HG02642 (cell line): ENCODE data around the gene ANO9.

Experiments used
- ATAC-seq: cut with Tn5 transposase; IDR thresholded peaks from one replicate; pipeline ENCODE4 v1.9.1; 2021; ENCODE audit warnings: mild to moderate bottlenecking; ENCODE audit not compliant: unreplicated experiment, poor library complexity

ANO9 gene

DNA sequence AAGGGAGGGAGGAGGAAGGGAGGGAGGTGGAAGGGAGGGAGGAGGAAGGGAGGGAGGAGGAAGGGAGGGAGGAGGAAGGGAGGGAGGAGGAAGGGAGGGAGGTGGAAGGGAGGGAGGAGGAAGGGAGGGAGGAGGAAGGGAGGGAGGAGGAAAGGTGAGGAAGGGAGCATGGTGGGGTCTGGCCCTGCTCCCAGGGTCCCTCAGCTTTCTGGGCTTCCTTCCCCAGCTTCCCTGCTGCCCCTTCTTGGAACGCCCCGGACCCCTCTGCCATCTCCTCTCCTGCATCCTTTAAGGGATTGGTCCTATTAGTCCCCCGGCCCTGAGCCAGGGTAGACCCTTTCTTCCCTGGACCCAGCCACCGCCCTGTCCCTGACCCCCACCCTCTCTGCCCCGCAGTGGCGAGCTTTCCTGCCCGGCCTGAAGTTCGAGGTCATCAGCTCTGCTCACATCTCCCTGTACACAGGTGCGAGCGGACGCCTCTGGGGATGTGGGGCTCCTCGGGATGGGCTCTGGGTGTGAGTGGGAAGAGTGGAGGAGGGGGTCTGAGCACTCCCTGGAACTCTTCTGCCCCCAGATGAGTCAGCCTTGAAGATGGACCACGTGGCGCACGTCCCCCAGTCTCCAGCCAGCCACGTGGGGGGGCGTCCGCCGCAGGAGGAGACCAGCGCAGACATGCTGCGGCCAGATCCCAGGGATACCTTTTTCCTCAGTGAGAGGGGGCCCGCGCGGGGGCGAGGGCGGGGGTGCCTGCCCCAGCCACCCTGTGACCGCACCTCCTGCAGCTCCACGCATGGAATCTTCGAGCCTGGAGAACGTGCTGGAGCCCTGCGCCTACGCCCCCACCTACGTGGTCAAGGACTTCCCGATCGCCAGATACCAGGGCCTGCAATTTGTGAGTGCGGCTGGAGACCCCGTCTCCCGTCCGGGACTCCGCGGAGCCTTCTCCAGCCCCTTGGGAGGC lies 66.5 kb downstream of the ANO9 start:
- no peak for ATAC-seq

DNA sequence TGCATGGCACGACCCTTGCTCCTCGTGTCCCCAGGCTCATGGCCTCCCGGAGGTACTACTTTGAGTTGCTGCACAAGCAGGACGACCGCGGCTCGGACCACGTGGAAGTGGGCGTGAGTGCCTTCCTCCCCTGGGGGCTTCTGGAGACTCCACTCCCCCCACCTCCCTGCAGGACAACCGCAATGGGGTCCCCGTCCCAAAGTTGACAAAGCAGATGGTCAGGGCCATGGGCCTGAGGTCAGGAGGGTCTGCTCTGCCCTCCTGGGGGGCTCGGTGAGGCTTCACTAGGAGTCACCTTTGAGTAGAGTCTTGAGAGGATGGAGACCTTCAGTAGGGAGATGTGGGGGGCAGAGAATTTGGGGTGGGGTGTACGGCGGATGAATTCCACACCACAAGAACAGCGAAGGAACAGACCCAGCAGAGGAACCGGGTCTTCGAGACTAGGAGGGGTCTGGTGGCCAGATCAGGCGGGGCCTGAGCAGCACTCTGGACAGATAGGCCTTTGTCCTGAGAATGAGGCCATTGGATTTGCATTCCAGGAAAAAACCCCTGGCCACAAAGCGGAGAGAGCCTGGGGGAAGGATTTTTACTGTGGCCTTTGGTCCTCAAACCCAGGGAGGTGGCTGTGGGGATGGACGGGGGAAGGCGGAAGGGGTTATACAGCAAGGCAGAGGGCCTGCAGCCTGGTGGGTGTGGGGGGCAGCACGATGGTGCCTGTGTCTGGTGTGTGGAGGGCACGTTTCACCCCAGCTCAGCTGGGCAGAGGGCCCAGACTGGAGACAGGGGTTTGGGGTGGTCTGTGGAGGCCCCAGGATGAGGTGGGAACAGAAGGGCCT lies 67.9 kb downstream of the ANO9 start:
- no peak for ATAC-seq

DNA sequence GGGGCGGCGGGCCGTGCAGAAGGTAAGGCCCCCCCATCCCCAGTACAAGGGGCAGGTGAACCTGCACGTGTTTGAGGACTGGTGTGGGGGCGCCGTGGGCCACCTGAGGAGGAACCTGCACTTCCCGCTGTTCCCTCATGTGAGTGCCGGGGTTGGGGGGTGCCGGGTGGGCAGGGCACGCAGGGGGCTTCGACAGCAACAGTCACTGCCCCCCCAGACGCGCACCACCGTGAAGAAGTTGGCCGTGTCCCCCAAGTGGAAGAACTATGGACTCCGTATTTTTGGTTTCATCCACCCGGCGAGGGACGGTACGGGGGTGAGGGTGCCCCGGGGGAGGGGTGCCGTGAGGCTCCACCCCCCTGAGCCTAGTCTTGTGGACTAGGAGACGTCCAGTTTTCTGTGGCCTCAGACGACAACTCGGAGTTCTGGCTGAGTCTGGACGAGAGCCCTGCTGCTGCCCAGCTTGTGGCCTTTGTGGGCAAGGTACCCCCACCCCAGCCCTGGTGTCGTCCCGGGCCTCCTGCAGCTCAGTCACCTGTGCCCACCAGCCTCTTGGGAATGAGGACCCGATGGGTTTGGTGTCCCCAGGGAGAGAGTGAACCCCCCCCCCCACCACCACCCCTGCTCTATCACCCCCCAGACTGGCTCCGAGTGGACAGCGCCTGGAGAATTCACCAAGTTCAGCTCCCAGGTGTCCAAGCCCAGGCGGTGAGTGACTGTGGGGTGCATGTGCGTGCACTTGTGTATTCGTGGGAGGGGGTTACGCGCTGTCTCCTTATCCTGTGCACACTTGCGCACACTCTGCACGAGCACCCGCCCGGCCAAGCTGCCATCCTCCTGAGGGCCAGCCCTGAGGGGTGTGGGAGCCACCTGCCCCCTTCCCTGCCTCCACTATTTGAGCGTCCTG lies 68.7 kb downstream of the ANO9 start:
- no peak for ATAC-seq

DNA sequence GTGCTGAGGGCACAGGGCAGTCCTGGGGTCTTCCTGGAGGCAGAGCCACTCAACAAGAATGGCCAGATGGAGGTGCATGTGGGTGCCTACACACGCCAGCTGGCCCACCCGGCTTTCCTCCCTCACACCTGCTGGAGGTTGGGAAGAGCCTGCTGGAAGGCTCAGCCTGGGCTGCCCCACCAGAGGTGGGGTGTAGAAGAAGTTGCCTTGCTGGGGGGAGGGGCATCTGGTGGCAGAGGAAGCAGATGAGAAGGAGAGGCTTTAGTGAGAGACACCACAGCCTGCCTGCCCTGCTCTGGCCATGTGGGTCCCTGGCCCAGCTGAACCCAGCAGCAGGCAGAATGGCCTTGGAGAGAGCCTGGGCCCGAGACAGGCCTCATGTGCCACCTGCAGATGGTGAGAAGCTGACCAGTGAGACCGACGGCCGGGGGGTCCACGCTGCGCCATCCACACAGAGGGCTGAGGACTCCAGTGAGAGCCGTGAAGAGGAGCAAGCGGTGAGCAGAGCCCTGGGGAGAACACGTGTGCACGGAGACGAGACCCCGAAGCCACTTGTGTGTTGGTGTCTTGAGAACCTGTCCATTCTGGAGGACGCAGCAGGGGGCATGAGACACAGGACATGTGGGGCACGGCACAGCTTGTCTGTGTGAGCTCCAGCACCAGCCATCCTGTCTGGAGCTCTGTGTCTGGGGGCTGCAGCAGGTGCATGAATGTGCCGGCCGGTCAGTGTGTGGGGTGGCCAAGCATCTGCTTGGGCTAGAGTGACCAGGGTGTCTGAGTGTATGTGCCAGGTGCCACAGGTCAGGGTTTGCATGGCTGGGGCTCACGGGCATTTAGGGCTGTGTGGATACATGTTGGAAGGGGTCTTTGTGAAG lies 69.9 kb downstream of the ANO9 start:
- ATAC-seq: no peak

DNA sequence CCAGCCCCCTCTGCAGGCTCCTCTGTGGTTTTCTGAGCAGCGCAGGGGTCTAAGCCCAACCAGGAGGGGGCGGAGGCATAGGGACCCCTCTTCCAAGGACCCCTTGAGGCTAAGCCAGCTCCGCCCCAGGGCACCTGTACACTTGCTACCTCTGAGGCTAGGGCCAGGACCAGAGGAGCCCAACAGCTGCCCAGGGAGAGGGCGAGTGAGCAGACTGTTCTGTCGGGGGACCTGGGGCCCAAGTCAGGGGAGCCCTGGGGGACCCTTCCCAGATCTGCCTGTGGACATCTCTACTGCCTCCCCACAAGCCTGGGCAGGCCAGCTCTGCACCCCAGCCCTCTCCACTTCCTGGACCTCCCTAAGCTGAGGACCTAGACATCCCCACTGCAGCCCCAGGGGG lies 70.8 kb downstream of the ANO9 start:
- ATAC-seq: no peak

DNA sequence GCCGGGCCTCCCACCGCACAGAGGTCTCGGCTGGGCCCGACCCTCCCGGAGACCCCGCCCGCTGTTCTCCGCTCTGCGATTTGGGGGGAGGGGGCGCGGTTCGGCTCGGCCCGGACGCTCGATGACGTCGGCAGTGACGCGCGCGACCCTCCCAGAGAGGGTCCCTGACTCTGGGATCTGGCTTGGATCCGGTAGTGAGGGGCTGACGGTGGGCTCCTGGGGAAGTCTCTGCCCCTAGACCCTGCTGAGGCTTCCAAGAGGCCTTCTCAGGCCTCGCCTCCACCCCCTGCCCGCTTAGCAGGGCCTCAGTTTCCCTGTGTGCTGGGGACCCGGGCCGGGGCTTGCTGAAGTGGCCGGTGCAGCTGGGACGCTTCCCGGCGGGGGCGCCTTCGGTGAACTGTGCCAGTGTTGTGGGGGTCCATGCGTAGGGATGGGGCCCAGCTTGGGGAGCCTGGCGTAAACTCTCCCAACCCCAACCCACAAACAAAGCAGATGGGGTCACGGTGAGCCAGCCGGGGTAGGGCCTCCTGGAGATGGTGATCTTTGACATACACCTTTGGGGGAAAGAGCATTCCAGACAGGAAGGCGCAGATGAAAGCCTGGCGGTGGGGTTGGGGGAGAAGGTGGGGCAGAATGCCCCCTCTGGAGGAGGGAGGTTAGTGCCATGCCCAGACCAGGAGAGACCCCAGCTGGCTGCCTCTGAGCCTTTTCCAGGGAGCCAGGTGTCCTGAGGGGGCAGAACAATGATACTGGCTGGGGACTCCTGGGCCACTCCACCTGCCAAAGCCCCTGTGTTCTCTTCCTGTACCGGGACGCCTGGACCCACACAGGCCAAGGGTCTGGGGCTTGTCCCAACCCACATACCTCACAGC lies 71.5 kb downstream of the ANO9 start:
- ATAC-seq: no peak

GRCh38 chr11:369336-370018 lies 72.3 kb downstream of the ANO9 start, which contains the start of gene B4GALNT4:
TSS of gene B4GALNT4 (plus strand) at chr11:369499. CDS start at chr11:369804, 305 bp downstream.
- ATAC-seq: no peak

GRCh38 chr11:368414-369335 lies 73.1 kb downstream of the ANO9 start:
- ATAC-seq: no peak

GRCh38 chr11:367956-368413 lies 73.8 kb downstream of the ANO9 start:
- no peak for ATAC-seq
